ENCODE results near the gene FAM240B. TPM values are rescaled to one million over a fixed set of nuclear protein-coding genes. Genes with fewer than 3 reads are reported as not detected.

FAM240B gene
- total and polyA plus RNA-seq, 10 of the 15 experiments (the other 5 are each of a cell fraction or from before 2014, with no cell fraction given) = not detected

DNA sequence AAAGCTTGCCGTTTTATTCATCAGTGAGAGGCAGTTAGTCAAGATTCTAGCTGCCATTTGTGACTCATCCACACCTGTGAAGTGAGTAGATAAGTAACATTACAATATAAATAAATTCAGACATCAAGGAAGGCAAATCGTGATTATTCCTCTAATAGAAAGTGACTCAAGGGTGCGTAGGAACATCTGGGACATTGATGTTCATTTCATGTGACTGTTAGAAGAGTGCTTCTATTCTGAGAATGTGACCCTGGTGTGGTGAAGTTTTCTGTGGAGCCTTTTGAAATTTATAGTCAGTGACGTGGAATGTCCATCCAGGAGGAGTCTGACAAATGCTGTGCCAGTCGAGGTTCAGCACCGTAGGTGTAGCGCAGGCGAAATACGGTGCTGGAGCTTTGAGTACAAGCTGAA is 48.4 kb upstream of the FAM240B start:
- ChIA-PET CTCF (no interaction called here), POLR2A (no interaction called here), RAD21 (ENCODE audit: unreplicated experiment) (no interaction called here), SMC1A (ENCODE audit: uncharacterized antibody, unreplicated experiment) (no interaction called here)
- 68% methylated on average over 9 of the region's 9 CpGs for WGBS (ENCODE audit: insufficient coverage, insufficient replicate concordance, low lambda C conversion rate, missing lambda C conversion rate)
- intact Hi-C loops (cut with micrococcal nuclease; ENCODE audit: unreplicated experiment) = no loop called here
- Histone ChIP-seq H3K4me1 (ENCODE audit: control insufficient read depth, insufficient read depth, low read length) (no peaks in the 10 kb centered on the region), H3K4me3 (no peak overlapping the region), H3K27ac (ENCODE audit: control insufficient read depth, insufficient read depth) (no peak overlapping the region), H3K9ac (ENCODE audit: control insufficient read depth, insufficient read depth, low read length) (no peak overlapping the region), H3K9me3 (replicated peaks; ENCODE audit: control insufficient read depth, insufficient read depth, low read length) (no peaks in the 10 kb centered on the region), H4K20me1 (ENCODE audit: control insufficient read depth, insufficient read depth) (no peaks in the 10 kb centered on the region), H3K27me3 (replicated peaks in 1 of 2; ENCODE audit: control insufficient read depth in 2 of 2, insufficient read depth in 2 of 2, low read length in 1 of 2) (no peaks in the 10 kb centered on the region), H3K4me2 (ENCODE audit: control insufficient read depth, insufficient read depth) (no peak overlapping the region), H2AFZ (ENCODE audit: control insufficient read depth, low read depth, low read length) (no peak overlapping the region), H3K36me3 (ENCODE audit: control insufficient read depth in 2 of 2, insufficient read depth in 2 of 2, low read length in 1 of 2) (no peaks in the 10 kb centered on the region), H3K79me2 (ENCODE audit: control insufficient read depth, insufficient read depth, low read length) (no peaks in the 10 kb centered on the region)
- DNase-seq (ENCODE audit: low read depth, low spot score) = no peak
- TF ChIP-seq IRF4 (IDR thresholded peaks at IDR 0.05; ENCODE audit: low read depth, low read length) (no peak), JUND (IDR thresholded peaks at IDR 0.05; ENCODE audit: low read depth, low read length) (no peak), TBL1XR1 (IDR thresholded peaks at IDR 0.05; ENCODE audit: low read depth, low read length) (no peak)
- no peak for FAIRE-seq
- no peak for ATAC-seq
- in situ Hi-C loops (cut with MboI) = no loop called here
- BruUV-seq (replicated peaks) = no TSS peak

DNA sequence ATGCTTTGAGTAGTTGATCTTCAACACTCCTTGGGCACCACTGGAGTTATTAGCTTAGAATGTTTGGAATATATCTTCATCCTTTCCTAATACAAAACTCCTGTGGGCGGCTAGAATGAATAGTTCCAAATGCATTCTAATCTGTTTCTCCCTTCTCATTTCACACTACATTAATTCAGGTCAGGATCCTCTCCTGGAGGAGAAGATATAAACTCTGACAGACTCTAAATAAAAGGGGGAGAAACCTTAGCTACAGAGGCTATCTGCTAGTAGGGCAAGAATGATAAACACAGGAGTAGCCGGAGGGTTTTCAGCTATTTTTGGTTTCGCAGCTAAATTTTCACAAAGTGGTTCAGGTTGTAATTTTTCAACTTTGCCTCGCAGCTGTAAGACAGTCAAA is 45.2 kb upstream of the FAM240B start:
- Histone ChIP-seq H3K4me3 (no peak overlapping the region), H3K9me3 (replicated peaks; ENCODE audit: control insufficient read depth, insufficient read depth, low read length) (no peaks in the 10 kb centered on the region), H2AFZ (ENCODE audit: control insufficient read depth, low read depth, low read length) (no peak overlapping the region), H3K4me2 (ENCODE audit: control insufficient read depth, insufficient read depth) (no peak overlapping the region), H3K27me3 (replicated peaks in 1 of 2; ENCODE audit: control insufficient read depth in 2 of 2, insufficient read depth in 2 of 2, low read length in 1 of 2) (no peaks in the 10 kb centered on the region), H4K20me1 (ENCODE audit: control insufficient read depth, insufficient read depth) (no peaks in the 10 kb centered on the region), H3K79me2 (ENCODE audit: control insufficient read depth, insufficient read depth, low read length) (no peaks in the 10 kb centered on the region), H3K36me3 (ENCODE audit: control insufficient read depth in 2 of 2, insufficient read depth in 2 of 2, low read length in 1 of 2) (no peaks in the 10 kb centered on the region), H3K4me1 (ENCODE audit: control insufficient read depth, insufficient read depth, low read length) (no peaks in the 10 kb centered on the region), H3K27ac (ENCODE audit: control insufficient read depth, insufficient read depth) (no peak overlapping the region), H3K9ac (ENCODE audit: control insufficient read depth, insufficient read depth, low read length) (no peak overlapping the region)
- no peak for DNase-seq (ENCODE audit: low read depth, low spot score)
- FAIRE-seq = no peak
- ChIA-PET RAD21 (ENCODE audit: unreplicated experiment) (no interaction called here), CTCF (interaction anchor here (1.0 kb wide), 2 partner anchors 11 to 58 kb away, joined by 3 to 4 read pairs; no protein-coding TSS in a partner anchor), SMC1A (ENCODE audit: uncharacterized antibody, unreplicated experiment) (no interaction called here), POLR2A (no interaction called here)
- WGBS (ENCODE audit: insufficient coverage, insufficient replicate concordance, low lambda C conversion rate, missing lambda C conversion rate) = 34% methylated on average over 4 of the region's 4 CpGs
- intact Hi-C loops (cut with micrococcal nuclease; ENCODE audit: unreplicated experiment) = no loop called here
- no TSS peak for BruUV-seq (replicated peaks)
- in situ Hi-C loops (cut with MboI) = no loop called here
- ATAC-seq = no peak
- TF ChIP-seq, protein P1, sequence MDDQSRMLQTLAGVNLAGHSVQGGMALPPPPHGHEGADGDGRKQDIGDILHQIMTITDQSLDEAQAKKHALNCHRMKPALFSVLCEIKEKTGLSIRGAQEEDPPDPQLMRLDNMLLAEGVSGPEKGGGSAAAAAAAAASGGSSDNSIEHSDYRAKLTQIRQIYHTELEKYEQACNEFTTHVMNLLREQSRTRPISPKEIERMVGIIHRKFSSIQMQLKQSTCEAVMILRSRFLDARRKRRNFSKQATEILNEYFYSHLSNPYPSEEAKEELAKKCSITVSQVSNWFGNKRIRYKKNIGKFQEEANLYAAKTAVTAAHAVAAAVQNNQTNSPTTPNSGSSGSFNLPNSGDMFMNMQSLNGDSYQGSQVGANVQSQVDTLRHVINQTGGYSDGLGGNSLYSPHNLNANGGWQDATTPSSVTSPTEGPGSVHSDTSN (IDR thresholded peaks at IDR 0.05; ENCODE audit: insufficient replicate concordance, low read depth, low read length) = no peak
- no peak for TF ChIP-seq RB1 (IDR thresholded peaks at IDR 0.05; ENCODE audit: borderline replicate concordance)
- TF ChIP-seq BCL11A (IDR thresholded peaks at IDR 0.05; ENCODE audit: low read depth, low read length) = no peak
- TF ChIP-seq, protein P2, sequence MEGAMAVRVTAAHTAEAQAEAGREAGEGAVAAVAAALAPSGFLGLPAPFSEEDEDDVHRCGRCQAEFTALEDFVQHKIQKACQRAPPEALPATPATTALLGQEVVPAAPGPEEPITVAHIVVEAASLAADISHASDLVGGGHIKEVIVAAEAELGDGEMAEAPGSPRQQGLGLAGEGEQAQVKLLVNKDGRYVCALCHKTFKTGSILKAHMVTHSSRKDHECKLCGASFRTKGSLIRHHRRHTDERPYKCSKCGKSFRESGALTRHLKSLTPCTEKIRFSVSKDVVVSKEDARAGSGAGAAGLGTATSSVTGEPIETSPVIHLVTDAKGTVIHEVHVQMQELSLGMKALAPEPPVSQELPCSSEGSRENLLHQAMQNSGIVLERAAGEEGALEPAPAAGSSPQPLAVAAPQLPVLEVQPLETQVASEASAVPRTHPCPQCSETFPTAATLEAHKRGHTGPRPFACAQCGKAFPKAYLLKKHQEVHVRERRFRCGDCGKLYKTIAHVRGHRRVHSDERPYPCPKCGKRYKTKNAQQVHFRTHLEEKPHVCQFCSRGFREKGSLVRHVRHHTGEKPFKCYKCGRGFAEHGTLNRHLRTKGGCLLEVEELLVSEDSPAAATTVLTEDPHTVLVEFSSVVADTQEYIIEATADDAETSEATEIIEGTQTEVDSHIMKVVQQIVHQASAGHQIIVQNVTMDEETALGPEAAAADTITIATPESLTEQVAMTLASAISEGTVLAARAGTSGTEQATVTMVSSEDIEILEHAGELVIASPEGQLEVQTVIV (IDR thresholded peaks at IDR 0.05; ENCODE audit: borderline replicate concordance, partially characterized antibody) = no peak
- no peak for TF ChIP-seq CREB1 (IDR thresholded peaks at IDR 0.05; ENCODE audit: low read depth)
- TF ChIP-seq, protein P3, sequence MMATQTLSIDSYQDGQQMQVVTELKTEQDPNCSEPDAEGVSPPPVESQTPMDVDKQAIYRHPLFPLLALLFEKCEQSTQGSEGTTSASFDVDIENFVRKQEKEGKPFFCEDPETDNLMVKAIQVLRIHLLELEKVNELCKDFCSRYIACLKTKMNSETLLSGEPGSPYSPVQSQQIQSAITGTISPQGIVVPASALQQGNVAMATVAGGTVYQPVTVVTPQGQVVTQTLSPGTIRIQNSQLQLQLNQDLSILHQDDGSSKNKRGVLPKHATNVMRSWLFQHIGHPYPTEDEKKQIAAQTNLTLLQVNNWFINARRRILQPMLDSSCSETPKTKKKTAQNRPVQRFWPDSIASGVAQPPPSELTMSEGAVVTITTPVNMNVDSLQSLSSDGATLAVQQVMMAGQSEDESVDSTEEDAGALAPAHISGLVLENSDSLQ (IDR thresholded peaks at IDR 0.05) = no peak
- TF ChIP-seq MTA3 (IDR thresholded peaks at IDR 0.05; ENCODE audit: borderline replicate concordance, low read length) = no peak
- TF ChIP-seq HDAC2 (IDR thresholded peaks at IDR 0.05) = no peak
